ENCODE data around the gene COL5A1. TPM values are rescaled to one million over a fixed set of nuclear protein-coding genes. Genes with fewer than 3 reads are reported as not detected.

COL5A1 gene
- total RNA-seq, 4 donors from 2014 or later = 4.8 to 16.5 (median 9.4) TPM

GRCh38 chr9:134629586-134630392 lies 11.8 kb upstream of the COL5A1 start:
- DNase-seq = no peak
- no peak for TF ChIP-seq POLR2A (IDR thresholded peaks at IDR 0.05)
- TF ChIP-seq CTCF (IDR thresholded peaks at IDR 0.05) = no peak
- H3K9me3 ChIP-seq = no peaks in the 10 kb centered on the region
- intact Hi-C loops (cut with DNase I) = loop anchor here (10.0 kb wide), 1 partner anchor 175 kb away; no protein-coding TSS in a partner anchor
- no peaks in the 10 kb centered on the region for H3K4me1 ChIP-seq
- no peaks in the 10 kb centered on the region for H3K27me3 ChIP-seq
- 72 to 89% methylated on average over 8 to 9 of the region's 16 CpGs for WGBS, 2 donors
- no peak overlapping the region for H3K4me3 ChIP-seq (replicated peaks in 1 of 3)
- H3K27ac ChIP-seq = no peak overlapping the region
- H3K36me3 ChIP-seq = no peaks in the 10 kb centered on the region

- Histone ChIP-seq H3K9me3 (no peaks in the 10 kb centered on the region), H3K27ac (no peak overlapping the region), H3K4me3 (replicated peaks in 1 of 3) (no peak overlapping the region), H3K4me1 (no peaks in the 10 kb centered on the region), H3K36me3 (no peaks in the 10 kb centered on the region), H3K27me3 (no peaks in the 10 kb centered on the region)
- TF ChIP-seq CTCF (IDR thresholded peaks at IDR 0.05) = no peak
- no peak for TF ChIP-seq POLR2A (IDR thresholded peaks at IDR 0.05)
- no peak for DNase-seq
- intact Hi-C loops (cut with DNase I) = loop anchor here (10.0 kb wide), 1 partner anchor 176 kb away; no protein-coding TSS in a partner anchor
- 73 to 96% methylated on average over 11 to 13 of the region's 13 CpGs for WGBS, 2 donors
Measured at GRCh38 chr9:134630393-134630790, 11.2 kb upstream of the COL5A1 start.

- H3K27me3 ChIP-seq = no peaks in the 10 kb centered on the region
- 85 to 94% methylated on average over 8 of the region's 8 CpGs for WGBS, 2 donors
Measured at GRCh38 chr9:134630861-134631260, 10.7 kb upstream of the COL5A1 start.

GRCh38 chr9:134631881-134632280 lies 9.7 kb upstream of the COL5A1 start:
- no peaks in the 10 kb centered on the region for H3K4me1 ChIP-seq
- H3K36me3 ChIP-seq = no peaks in the 10 kb centered on the region
- no peaks in the 10 kb centered on the region for H3K27me3 ChIP-seq
- no peaks in the 10 kb centered on the region for H3K9me3 ChIP-seq
- no peak for DNase-seq
- no peak for TF ChIP-seq CTCF (IDR thresholded peaks at IDR 0.05)
- no peak for TF ChIP-seq POLR2A (IDR thresholded peaks at IDR 0.05)
- intact Hi-C loops (cut with DNase I) = loop anchor here (10.0 kb wide), 1 partner anchor 177 kb away; no protein-coding TSS in a partner anchor
- H3K27ac ChIP-seq = no peak overlapping the region
- 84 to 87% methylated on average over 10 of the region's 10 CpGs for WGBS, 2 donors
- no peak overlapping the region for H3K4me3 ChIP-seq (replicated peaks in 1 of 3)

More at GRCh38 chr9:134630861-134631260, 10.7 kb upstream of the COL5A1 start:
- Histone ChIP-seq H3K9me3 (no peaks in the 10 kb centered on the region), H3K4me3 (replicated peaks in 1 of 3) (no peak overlapping the region), H3K27ac (no peak overlapping the region), H3K36me3 (no peaks in the 10 kb centered on the region), H3K4me1 (no peaks in the 10 kb centered on the region)
- DNase-seq = no peak
- intact Hi-C loops (cut with DNase I) = loop anchor here (10.0 kb wide), 1 partner anchor 176 kb away; no protein-coding TSS in a partner anchor
- TF ChIP-seq POLR2A (IDR thresholded peaks at IDR 0.05) (no peak), CTCF (IDR thresholded peaks at IDR 0.05) (no peak)

- Histone ChIP-seq H3K27ac (no peak overlapping the region), H3K36me3 (no peaks in the 10 kb centered on the region), H3K27me3 (no peaks in the 10 kb centered on the region), H3K4me3 (replicated peaks in 1 of 3) (no peak overlapping the region), H3K9me3 (no peaks in the 10 kb centered on the region), H3K4me1 (no peaks in the 10 kb centered on the region)
- WGBS, 2 donors = 81 to 92% methylated on average over 6 of the region's 9 CpGs
- intact Hi-C loops (cut with DNase I) = loop anchor here (10.0 kb wide), 1 partner anchor 178 kb away; no protein-coding TSS in a partner anchor
- DNase-seq = no peak
- no peak for TF ChIP-seq POLR2A (IDR thresholded peaks at IDR 0.05)
- no peak for TF ChIP-seq CTCF (IDR thresholded peaks at IDR 0.05)
Measured at GRCh38 chr9:134632329-134632728, 9.3 kb upstream of the COL5A1 start.
